HEK293T (cell line): ENCODE measurements around the gene ZDHHC16.

Source experiments
- BHLHE40 ChIP-seq: fragments of 450-650 bp; IDR thresholded peaks from 2 replicates; pipeline ENCODE4 v1.6.1; 2016; ENCODE audit warnings: mild to moderate bottlenecking, moderate library complexity, borderline replicate concordance
- FOXK2 ChIP-seq: fragments of 450-650 bp; IDR thresholded peaks from 2 replicates; pipeline ENCODE4 v1.6.1; 2016; ENCODE audit warnings: mild to moderate bottlenecking
- FOXM1 ChIP-seq: fragments of 450-650 bp; IDR thresholded peaks from 2 replicates; pipeline ENCODE4 v1.6.1; 2017; ENCODE audit warnings: mild to moderate bottlenecking, borderline replicate concordance
- HDGF ChIP-seq: fragments of 450-650 bp; IDR thresholded peaks from 2 replicates; pipeline ENCODE4 v1.6.1; 2017; ENCODE audit warnings: antibody characterized with exemption, borderline replicate concordance
- SUZ12 ChIP-seq: fragments of 450-650 bp; IDR thresholded peaks from 2 replicates; pipeline ENCODE4 v1.6.1; 2016; ENCODE audit warnings: mild to moderate bottlenecking
- ZNF384 ChIP-seq: fragments of 450-650 bp; IDR thresholded peaks from 2 replicates; pipeline ENCODE4 v1.6.1; 2016
- TF ChIP-seq, protein P1 (sequence below): fragments of 450-650 bp; IDR thresholded peaks from 2 replicates; pipeline ENCODE4 v1.6.1; 2016

DNA sequence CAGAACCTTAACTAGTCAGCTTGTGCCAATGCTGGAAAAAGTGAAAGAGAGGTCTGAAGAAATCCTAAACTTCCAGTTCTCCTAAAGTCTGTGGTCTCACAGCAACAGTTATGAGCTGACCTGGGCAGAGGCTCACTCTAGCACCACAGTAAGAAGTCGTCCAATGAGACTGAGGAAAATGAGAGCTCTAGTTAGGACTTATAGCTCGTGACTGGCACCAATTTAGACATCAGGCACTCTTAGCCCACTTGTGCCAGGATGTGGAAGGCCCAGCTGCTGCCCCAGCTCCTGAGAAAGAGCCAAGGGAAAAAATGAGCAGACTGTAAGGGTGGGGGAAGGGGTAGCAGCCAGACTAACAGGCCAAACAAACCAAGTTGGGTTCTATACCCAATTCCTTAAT lies 44.6 kb downstream of the ZDHHC16 start:
- TF ChIP-seq ZNF384 (no peak), FOXK2 (no peak), HDGF (no peak), BHLHE40 (no peak), SUZ12 (no peak), FOXM1 (no peak)
- TF ChIP-seq, protein P1, sequence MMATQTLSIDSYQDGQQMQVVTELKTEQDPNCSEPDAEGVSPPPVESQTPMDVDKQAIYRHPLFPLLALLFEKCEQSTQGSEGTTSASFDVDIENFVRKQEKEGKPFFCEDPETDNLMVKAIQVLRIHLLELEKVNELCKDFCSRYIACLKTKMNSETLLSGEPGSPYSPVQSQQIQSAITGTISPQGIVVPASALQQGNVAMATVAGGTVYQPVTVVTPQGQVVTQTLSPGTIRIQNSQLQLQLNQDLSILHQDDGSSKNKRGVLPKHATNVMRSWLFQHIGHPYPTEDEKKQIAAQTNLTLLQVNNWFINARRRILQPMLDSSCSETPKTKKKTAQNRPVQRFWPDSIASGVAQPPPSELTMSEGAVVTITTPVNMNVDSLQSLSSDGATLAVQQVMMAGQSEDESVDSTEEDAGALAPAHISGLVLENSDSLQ, result no peak
